Fibroblast of lung (primary cell): Measurements from ENCODE around the gene NUDT7. TPM values are rescaled to one million over a fixed set of nuclear protein-coding genes. Genes with fewer than 3 reads are reported as not detected.
A peak's percentile ranks its signal among the peaks of the same experiment; 100 is the strongest.

ENCODE experiments used
- DNase-seq, 2 donors: peaks; one replicate each; pipeline versions ENCODE4 v3.0.0 to v3.0.0-alpha.2; 2010; ENCODE audit warnings: low read depth in 2 of 2
- H2AFZ ChIP-seq: 2 replicates; pipeline ENCODE4 v1.5.1; 2012; ENCODE audit warnings: low read length, control low read depth, inconsistent platforms
- H3K27ac ChIP-seq: 2 replicates; pipeline ENCODE4 v1.5.1; 2011; ENCODE audit warnings: low read length, control low read depth; ENCODE audit not compliant: insufficient read depth
- H3K27me3 ChIP-seq: 2 replicates; pipeline ENCODE4 v1.5.1; 2011; ENCODE audit warnings: mild to moderate bottlenecking, low read length; ENCODE audit not compliant: control insufficient read depth, insufficient read depth
- H3K36me3 ChIP-seq: 2 replicates; pipeline ENCODE4 v1.5.1; 2011; ENCODE audit warnings: low read length; ENCODE audit not compliant: control insufficient read depth, insufficient read depth
- H3K4me1 ChIP-seq: 2 replicates; pipeline ENCODE4 v1.5.1; 2011; ENCODE audit warnings: low read length; ENCODE audit not compliant: control insufficient read depth, insufficient read depth; ENCODE audit errors: extremely low read depth
- H3K4me2 ChIP-seq: 2 replicates; pipeline ENCODE4 v1.5.1; 2011; ENCODE audit warnings: low read length, control low read depth; ENCODE audit not compliant: insufficient read depth; ENCODE audit errors: extremely low read depth
- H3K4me3 ChIP-seq, 4 experiments: fragments of 200-600 bp in 1 of 4; sonication (generic) in 1 of 4; replicated peaks in 1 of 4; 2 replicates each; pipeline ENCODE4 v1.5.1; 2011 to 2016; ENCODE audit warnings: low read length in 4 of 4, low read depth in 3 of 4, mild to moderate bottlenecking in 3 of 4, control low read depth in 2 of 4, inconsistent platforms in 1 of 4, mixed read lengths in 1 of 4; ENCODE audit not compliant: insufficient read depth in 1 of 4; ENCODE audit errors: control extremely low read depth in 1 of 4
- H3K79me2 ChIP-seq: 2 replicates; pipeline ENCODE4 v1.5.1; 2012; ENCODE audit warnings: mild to moderate bottlenecking, low read length, inconsistent platforms; ENCODE audit not compliant: control insufficient read depth, insufficient read depth
- H3K9ac ChIP-seq: 2 replicates; pipeline ENCODE4 v1.5.1; 2011; ENCODE audit warnings: mild to moderate bottlenecking, low read length, control low read depth; ENCODE audit not compliant: insufficient read depth
- H3K9me3 ChIP-seq: 2 replicates; pipeline ENCODE4 v1.5.1; 2012; ENCODE audit warnings: low read depth, low read length; ENCODE audit not compliant: control insufficient read depth, insufficient read depth
- H4K20me1 ChIP-seq: 2 replicates; pipeline ENCODE4 v1.5.1; 2011; ENCODE audit warnings: low read length; ENCODE audit not compliant: control insufficient read depth, insufficient read depth; ENCODE audit errors: extremely low read depth
- CTCF ChIP-seq, 2 donors: IDR thresholded peaks in 1 of 2; conservative IDR thresholded peaks in 1 of 2; 1 replicate in 1 of 2; 2 replicates in 1 of 2; pipeline ENCODE4 v1.5.1; 2011 to 2012; ENCODE audit warnings: low read length in 2 of 2, control low read depth in 1 of 2, inconsistent platforms in 1 of 2, low read depth in 1 of 2, mild to moderate bottlenecking in 1 of 2
- EZH2 ChIP-seq: IDR thresholded peaks from 2 replicates; pipeline ENCODE4 v1.5.1; 2012; ENCODE audit warnings: low read length, control low read depth, mild to moderate bottlenecking; ENCODE audit errors: missing control alignments
- polyA plus RNA-seq, 2 donors: library from polyadenylated mRNA; depleted of rRNA in 1 of 2; stranded (reverse) in 1 of 2; unstranded in 1 of 2; fragments of >200 nt; gene quantifications; 2 replicates each; pipeline ENCODE4 v1.2.1, GENCODE V29; 2011 to 2012; ENCODE audit warnings: missing spikeins in 1 of 2
- total RNA-seq: library from RNA; depleted of rRNA; stranded (reverse); fragments of >200 nt; gene quantifications from 2 replicates; pipeline ENCODE4 v1.2.1, GENCODE V29; 2014

The NUDT7 gene
- total and polyA plus RNA-seq, 2 donors (not counting 1 experiment from before 2014, with no cell fraction given) = 15.2 to 21.5 TPM

GRCh38 chr16:77760800-77761199, 38.5 kb downstream of the NUDT7 start:
- Histone ChIP-seq H3K36me3 (no peaks in the 10 kb centered on the region), H2AFZ (no peak overlapping the region), H3K4me2 (no peak overlapping the region), H3K79me2 (no peaks in the 10 kb centered on the region), H3K27me3 (no peaks in the 10 kb centered on the region), H3K9ac (no peak overlapping the region), H3K4me1 (no peaks in the 10 kb centered on the region), H3K27ac (no peak overlapping the region), H3K4me3 (no peak overlapping the region), H4K20me1 (no peaks in the 10 kb centered on the region), H3K9me3 (no peaks in the 10 kb centered on the region)
- TF ChIP-seq EZH2 = no peak
- TF ChIP-seq CTCF (conservative IDR thresholded peaks at IDR 0.05 in 1 of 2, IDR thresholded peaks at IDR 0.05 in 1 of 2; ENCODE audit: low read depth in 1 of 2, low read length in 2 of 2) = no peak
- peak in 1 of 2 donors; percentile 20 for DNase-seq

GRCh38 chr16:77761204-77761603, 38.9 kb downstream of the NUDT7 start:
- Histone ChIP-seq H3K79me2 (no peaks in the 10 kb centered on the region), H3K4me1 (no peaks in the 10 kb centered on the region), H3K9ac (no peak overlapping the region), H4K20me1 (no peaks in the 10 kb centered on the region), H3K9me3 (no peaks in the 10 kb centered on the region), H2AFZ (no peak overlapping the region), H3K27me3 (no peaks in the 10 kb centered on the region), H3K27ac (no peak overlapping the region), H3K4me3 (no peak overlapping the region), H3K4me2 (no peak overlapping the region), H3K36me3 (no peaks in the 10 kb centered on the region)
- DNase-seq = no peak
- TF ChIP-seq CTCF (conservative IDR thresholded peaks at IDR 0.05 in 1 of 2, IDR thresholded peaks at IDR 0.05 in 1 of 2; ENCODE audit: low read depth in 1 of 2, low read length in 2 of 2) (no peak), EZH2 (no peak)

GRCh38 chr16:77762262-77762661, 39.9 kb downstream of the NUDT7 start:
- no peak for TF ChIP-seq EZH2
- no peak for TF ChIP-seq CTCF (conservative IDR thresholded peaks at IDR 0.05 in 1 of 2, IDR thresholded peaks at IDR 0.05 in 1 of 2; ENCODE audit: low read depth in 1 of 2, low read length in 2 of 2)
- Histone ChIP-seq H3K9ac (no peak overlapping the region), H3K4me2 (no peak overlapping the region), H3K27me3 (no peaks in the 10 kb centered on the region), H2AFZ (no peak overlapping the region), H3K36me3 (no peaks in the 10 kb centered on the region), H3K9me3 (no peaks in the 10 kb centered on the region), H3K4me3 (no peak overlapping the region), H3K4me1 (no peaks in the 10 kb centered on the region), H4K20me1 (no peaks in the 10 kb centered on the region), H3K79me2 (no peaks in the 10 kb centered on the region), H3K27ac (no peak overlapping the region)
- peak in 1 of 2 donors; percentile 12 for DNase-seq
